CD14-positive monocyte (primary cell): ENCODE data around the gene PRCP. TPM values are rescaled to one million over a fixed set of nuclear protein-coding genes. Genes with fewer than 3 reads are reported as not detected.

ENCODE experiments used
- DNase-seq, 3 donors: peaks; one replicate each; pipeline ENCODE4 v3.0.0-alpha.2; 2011 to 2022
- H2AFZ ChIP-seq: 2 replicates; pipeline ENCODE4 v1.6.0; 2012; ENCODE audit warnings: mild to moderate bottlenecking, low read depth, low read length, inconsistent platforms; ENCODE audit not compliant: insufficient read depth, poor library complexity, severe bottlenecking
- H3K27ac ChIP-seq, 2 donors: 1 replicate in 1 of 2; 2 replicates in 1 of 2; pipeline ENCODE4 v1.5.1; 2012 to 2013; ENCODE audit warnings: low read length in 2 of 2, control low read depth in 1 of 2, inconsistent platforms in 1 of 2, low read depth in 1 of 2, mild to moderate bottlenecking in 1 of 2
- H3K27me3 ChIP-seq, 2 donors: one replicate each; pipeline versions ENCODE4 v1.6.0 to v1.6.1; 2011 to 2013; ENCODE audit warnings: low read length in 2 of 2; ENCODE audit not compliant: control insufficient read depth in 2 of 2, insufficient read depth in 2 of 2
- H3K36me3 ChIP-seq, 2 donors: replicated peaks in 1 of 2; 1 replicate in 1 of 2; 2 replicates in 1 of 2; pipeline versions ENCODE4 v1.5.1 to v1.6.1; 2012 to 2013; ENCODE audit warnings: low read length in 2 of 2, control low read depth in 1 of 2, inconsistent platforms in 1 of 2, mild to moderate bottlenecking in 1 of 2; ENCODE audit not compliant: insufficient read depth in 2 of 2, control insufficient read depth in 1 of 2
- H3K4me1 ChIP-seq, 2 donors: 1 replicate in 1 of 2; 2 replicates in 1 of 2; pipeline versions ENCODE4 v1.5.1 to v1.6.1; 2012 to 2013; ENCODE audit warnings: low read length in 2 of 2, control low read depth in 1 of 2, inconsistent platforms in 1 of 2, mild to moderate bottlenecking in 1 of 2, moderate library complexity in 1 of 2; ENCODE audit not compliant: insufficient read depth in 2 of 2, control insufficient read depth in 1 of 2
- H3K4me2 ChIP-seq: replicated peaks from 2 replicates; pipeline ENCODE3; 2012; ENCODE audit warnings: low read length, moderate library complexity, mild to moderate bottlenecking; ENCODE audit not compliant: poor library complexity, severe bottlenecking; ENCODE audit errors: extremely low read depth
- H3K4me3 ChIP-seq, 3 experiments: fragments of 200-600 bp in 1 of 3; sonication (generic) in 1 of 3; replicated peaks in 1 of 3; 1 replicate in 2 of 3; 2 replicates in 1 of 3; pipeline ENCODE4 v1.5.1; 2011 to 2013; ENCODE audit warnings: low read length in 3 of 3, mild to moderate bottlenecking in 3 of 3, control low read depth in 2 of 3, low read depth in 2 of 3, inconsistent platforms in 1 of 3, moderate library complexity in 1 of 3
- H3K79me2 ChIP-seq: 2 replicates; pipeline ENCODE4 v1.6.0; 2012; ENCODE audit warnings: mild to moderate bottlenecking, control low read depth, inconsistent platforms, low read length, moderate library complexity; ENCODE audit not compliant: insufficient read depth
- H3K9ac ChIP-seq: 2 replicates; pipeline ENCODE4 v1.6.0; 2017; ENCODE audit warnings: low read length, mild to moderate bottlenecking; ENCODE audit not compliant: insufficient read depth, poor library complexity, severe bottlenecking
- H3K9me3 ChIP-seq, 2 donors: replicated peaks in 1 of 2; 1 replicate in 1 of 2; 2 replicates in 1 of 2; pipeline versions ENCODE4 v1.5.1 to v1.6.1; 2012 to 2013; ENCODE audit warnings: low read length in 2 of 2, control low read depth in 1 of 2; ENCODE audit not compliant: control insufficient read depth in 1 of 2, insufficient read depth in 1 of 2
- H4K20me1 ChIP-seq: 2 replicates; pipeline ENCODE4 v1.6.0; 2012; ENCODE audit warnings: mild to moderate bottlenecking, low read length, control low read depth, moderate library complexity; ENCODE audit not compliant: insufficient read depth
- H3K27ac Mint-ChIP-seq, 7 donors: one replicate each; pipeline ENCODE4 v1.8.0; 2020; ENCODE audit warnings: mild to moderate bottlenecking in 7 of 7, mixed read lengths in 7 of 7, moderate library complexity in 6 of 7, inconsistent platforms in 2 of 7
- H3K27me3 Mint-ChIP-seq, 3 donors: one replicate each; pipeline ENCODE4 v1.8.0; 2021 to 2022; ENCODE audit warnings: low read depth in 3 of 3, mild to moderate bottlenecking in 3 of 3, mixed read lengths in 3 of 3, moderate library complexity in 3 of 3, inconsistent platforms in 1 of 3
- H3K36me3 Mint-ChIP-seq, 2 donors: one replicate each; pipeline ENCODE4 v1.8.0; 2020; ENCODE audit warnings: mixed read lengths in 2 of 2, inconsistent platforms in 1 of 2, mild to moderate bottlenecking in 1 of 2
- H3K4me1 Mint-ChIP-seq: one replicate; pipeline ENCODE4 v1.8.0; 2020; ENCODE audit warnings: mild to moderate bottlenecking, mixed read lengths
- H3K4me3 Mint-ChIP-seq, 2 donors: one replicate each; pipeline ENCODE4 v1.8.0; 2020; ENCODE audit warnings: mild to moderate bottlenecking in 2 of 2, mixed read lengths in 2 of 2, moderate library complexity in 1 of 2
- H3K9me3 Mint-ChIP-seq, 7 donors: one replicate each; pipeline ENCODE4 v1.8.0; 2020 to 2022; ENCODE audit warnings: mixed read lengths in 7 of 7, mild to moderate bottlenecking in 6 of 7, moderate library complexity in 6 of 7, inconsistent platforms in 2 of 7
- CTCF ChIP-seq: fragments of 200-600 bp; IDR thresholded peaks from one replicate; pipeline ENCODE4 v1.8.0; 2022; ENCODE audit warnings: antibody characterized with exemption, mild to moderate bottlenecking
- WGBS: methylation state at CpG from one replicate; pipeline ENCODE4 v1.1.5; 2013; ENCODE audit warnings: missing lambda C conversion rate; ENCODE audit not compliant: insufficient coverage; 5-methylcytosine and 5-hydroxymethylcytosine counted together
- intact Hi-C, 2 donors: fragments of 100-400 bp; cut with micrococcal nuclease; formaldehyde crosslinking; loops; one replicate each; pipeline versions ENCODE4 v1.15.0 to v1.15.1; 2023
- polyA plus RNA-seq, 3 donors: library from polyadenylated mRNA; depleted of rRNA in 1 of 3; unstranded in 2 of 3; stranded (reverse) in 1 of 3; fragments of 300-500 nt in 2 of 3; fragments of >200 nt in 1 of 3; fragmentation: Illumina TruSeq in 2 of 3; gene quantifications; 1 replicate in 2 of 3; 2 replicates in 1 of 3; pipeline ENCODE4 v1.2.3, GENCODE V29; 2012 to 2021

Gene PRCP
- polyA plus RNA-seq, 3 donors: 68.0 to 228 (median 186) TPM

GRCh38 chr11:82883853-82884252, 16.4 kb downstream of the PRCP start:
- H3K9me3 Mint-ChIP-seq: peaks cover 3 to 15% (median 7%) of the 10 kb centered on the region in 7 donors
- H3K27me3 Mint-ChIP-seq: no peaks in the 10 kb centered on the region
- peaks cover 34 to 36% of the 10 kb centered on the region in 2 donors for H3K36me3 Mint-ChIP-seq
- Histone ChIP-seq H4K20me1 (peaks cover 16% of the 10 kb centered on the region), H3K79me2 (peaks cover 66% of the 10 kb centered on the region), H3K4me3 (peak overlapping the region in 1 of 3 experiments; percentile 48), H3K4me1 (peaks cover 27 to 38% of the 10 kb centered on the region in 2 donors), H3K9ac (no peak overlapping the region), H2AFZ (peak overlapping the region; percentile 46), H3K4me2 (peak overlapping the region; percentile 52), H3K27me3 (no peaks in the 10 kb centered on the region), H3K9me3 (peaks cover 0 to 4% of the 10 kb centered on the region in 2 donors), H3K27ac (peak overlapping the region; percentile 63 to 79), H3K36me3 (no peaks in the 10 kb centered on the region)
- WGBS: 0% methylated on average over 2 of the region's 3 CpGs
- DNase-seq: peak in 2 of 3 donors; percentile 23 to 30
- peaks cover 35% of the 10 kb centered on the region for H3K4me1 Mint-ChIP-seq
- intact Hi-C loops: no loop called here
- peak overlapping the region; percentile 55 to 89 (median 85) for H3K27ac Mint-ChIP-seq
- H3K4me3 Mint-ChIP-seq: peak overlapping the region; percentile 60 to 72
- TF ChIP-seq CTCF: no peak

- DNase-seq: no peak
- Mint-ChIP-seq H3K36me3 (peaks cover 17 to 26% of the 10 kb centered on the region in 2 donors), H3K27ac (peak overlapping the region in 2 of 7 donors; percentile 22 to 39), H3K9me3 (peaks cover 12 to 29% (median 19%) of the 10 kb centered on the region in 7 donors), H3K4me3 (no peak overlapping the region), H3K27me3 (no peaks in the 10 kb centered on the region), H3K4me1 (peaks cover 8% of the 10 kb centered on the region)
- intact Hi-C loops: no loop called here
- Histone ChIP-seq H3K4me1 (peaks cover 1 to 4% of the 10 kb centered on the region in 2 donors), H3K4me3 (no peak overlapping the region), H3K27ac (no peak overlapping the region), H3K79me2 (peaks cover 11% of the 10 kb centered on the region), H3K9me3 (peaks cover 6 to 13% of the 10 kb centered on the region in 2 donors), H4K20me1 (peaks cover 33% of the 10 kb centered on the region), H3K4me2 (no peak overlapping the region), H3K36me3 (peaks cover 0 to 5% of the 10 kb centered on the region in 2 donors), H3K27me3 (no peaks in the 10 kb centered on the region), H2AFZ (no peak overlapping the region), H3K9ac (no peak overlapping the region)
- WGBS: 100% methylated on average over 1 of the region's 4 CpGs
- no peak for TF ChIP-seq CTCF
Observed at GRCh38 chr11:82874646-82875523, 25.3 kb downstream of the PRCP start.
